ENCODE data around the gene PNO1. TPM values are rescaled to one million over a fixed set of nuclear protein-coding genes. Genes with fewer than 3 reads are reported as not detected.

The PNO1 gene
- total RNA-seq, 2 experiments from 2014 or later, result 27.1 to 29.5 TPM

GRCh38 chr2:68155618-68156017 lies 2.1 kb upstream of the PNO1 start:
- Mint-ChIP-seq H3K9me3 (no peaks in the 10 kb centered on the region), H3K4me3 (no peak overlapping the region), H3K4me1 (ENCODE audit: low read depth) (peaks cover 71% of the 10 kb centered on the region), H3K27ac (peak overlapping the region; percentile 12), H3K27me3 (no peaks in the 10 kb centered on the region), H3K36me3 (ENCODE audit: low read depth) (peaks cover 36% of the 10 kb centered on the region)
- intact Hi-C loops (cut with DNase I, micrococcal nuclease), result loop anchor here (2.0 to 10.0 kb wide), 3 partner anchors 93 to 1229 kb away; partner anchors contain the start of genes APLF (in 1 of the 2), C1D (in 1 of the 2), FBXO48 (in 1 of the 2) and GFPT1 (in 1 of the 2)
- Histone ChIP-seq H3K27me3 (ENCODE audit: control insufficient read depth in 1 of 2, insufficient read depth in 2 of 2, low read length in 2 of 2) (no peaks in the 10 kb centered on the region), H3K27ac (ENCODE audit: low read depth in 1 of 2, low read length in 2 of 2) (no peak overlapping the region), H3K9me3 (ENCODE audit: control insufficient read depth in 1 of 2, insufficient read depth in 1 of 2, low read length in 2 of 2) (no peaks in the 10 kb centered on the region), H3K4me3 (ENCODE audit: low read length) (no peak overlapping the region), H3K4me1 (ENCODE audit: insufficient read depth, low read length) (peaks cover 29% of the 10 kb centered on the region), H3K36me3 (ENCODE audit: insufficient read depth, low read length) (peaks cover 3% of the 10 kb centered on the region)
- DNase-seq, result no peak
- CTCF ChIA-PET, result interaction anchor here (1.0 kb wide), 1 partner anchor 332 kb away, joined by 3 read pairs; no protein-coding TSS in a partner anchor
- POLR2A ChIA-PET, result interaction anchor here (1.5 kb wide), 1 partner anchor 11 kb away, joined by 3 read pairs; no protein-coding TSS in a partner anchor
- TF ChIP-seq CTCF (IDR thresholded peaks at IDR 0.05), result no peak
- ATAC-seq (ENCODE audit: poor library complexity), result no peak

GRCh38 chr2:68156419-68156818 lies 1.3 kb upstream of the PNO1 start:
- H3K4me1 ChIP-seq (ENCODE audit: insufficient read depth, low read length), result peaks cover 29% of the 10 kb centered on the region
- ChIA-PET CTCF (interaction anchor here (0.7 to 2.2 kb wide), 7 partner anchors 11 to 331 kb away, joined by 3 to 6 read pairs (median 4); no protein-coding TSS in a partner anchor), POLR2A (interaction anchor here (0.8 to 2.7 kb wide), 8 partner anchors 10 to 610 kb away, joined by 3 to 95 read pairs (median 8); partner anchors contain the start of genes APLF, C1D, FBXO48 and PPP3R1)
- H3K36me3 ChIP-seq (ENCODE audit: insufficient read depth, low read length), result peaks cover 11% of the 10 kb centered on the region
- intact Hi-C loops (cut with DNase I, micrococcal nuclease), result loop anchor here (2.0 to 10.0 kb wide), 3 partner anchors 94 to 1228 kb away; partner anchors contain the start of genes APLF (in 1 of the 2), C1D (in 1 of the 2), FBXO48 (in 1 of the 2) and GFPT1 (in 1 of the 2)
- DNase-seq (no peak), ATAC-seq (ENCODE audit: poor library complexity) (no peak)
- TF ChIP-seq CTCF (IDR thresholded peaks at IDR 0.05), result no peak
- Mint-ChIP-seq H3K9me3 (no peaks in the 10 kb centered on the region), H3K27ac (peak overlapping the region; percentile 98), H3K36me3 (ENCODE audit: low read depth) (peaks cover 44% of the 10 kb centered on the region), H3K27me3 (no peaks in the 10 kb centered on the region), H3K4me1 (ENCODE audit: low read depth) (peaks cover 67% of the 10 kb centered on the region), H3K4me3 (peak overlapping the region; percentile 96)
- peak overlapping the region; percentile 94 for H3K4me3 ChIP-seq (ENCODE audit: low read length)
- H3K27me3 ChIP-seq (ENCODE audit: control insufficient read depth in 1 of 2, insufficient read depth in 2 of 2, low read length in 2 of 2), result no peaks in the 10 kb centered on the region
- H3K27ac ChIP-seq (ENCODE audit: low read depth in 1 of 2, low read length in 2 of 2), result peak overlapping the region; percentile 92 to 99
- no peaks in the 10 kb centered on the region for H3K9me3 ChIP-seq (ENCODE audit: control insufficient read depth in 1 of 2, insufficient read depth in 1 of 2, low read length in 2 of 2)

DNA sequence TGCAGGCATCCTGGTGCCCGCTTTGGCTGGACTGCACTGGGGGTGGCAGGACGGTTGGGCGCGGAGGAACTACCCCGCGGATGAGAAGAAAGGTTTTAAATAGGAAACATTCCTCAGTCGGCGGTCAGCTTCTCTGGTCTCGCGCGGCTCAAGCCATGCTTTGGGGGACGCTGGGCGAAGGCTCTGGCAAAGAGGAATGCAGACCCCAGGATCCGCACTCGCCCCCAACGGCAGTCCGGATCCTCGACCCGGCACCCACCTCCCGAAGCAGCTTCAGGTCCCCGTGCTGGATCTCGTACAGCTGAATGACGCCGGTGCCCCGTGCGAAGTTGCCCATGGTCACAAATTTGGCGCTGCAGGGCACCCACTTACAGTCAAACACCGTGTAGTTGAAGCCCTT lies 686 bp upstream of the PNO1 start:
- ATAC-seq (ENCODE audit: poor library complexity) (peak; percentile 48), DNase-seq (peak in 1 of 14 experiments; percentile 1)
- TF ChIP-seq CTCF (IDR thresholded peaks at IDR 0.05), result no peak
- Histone ChIP-seq H3K4me1 (ENCODE audit: insufficient read depth, low read length) (peaks cover 29% of the 10 kb centered on the region), H3K27me3 (ENCODE audit: control insufficient read depth in 1 of 2, insufficient read depth in 2 of 2, low read length in 2 of 2) (no peaks in the 10 kb centered on the region), H3K27ac (ENCODE audit: low read depth in 1 of 2, low read length in 2 of 2) (peak overlapping the region; percentile 92 to 99), H3K9me3 (ENCODE audit: control insufficient read depth in 1 of 2, insufficient read depth in 1 of 2, low read length in 2 of 2) (no peaks in the 10 kb centered on the region), H3K36me3 (ENCODE audit: insufficient read depth, low read length) (peaks cover 17% of the 10 kb centered on the region), H3K4me3 (ENCODE audit: low read length) (peak overlapping the region; percentile 94)
- H3K27me3 Mint-ChIP-seq, result no peaks in the 10 kb centered on the region
- POLR2A ChIA-PET, result interaction anchor here (0.8 to 2.7 kb wide), 16 partner anchors 9 to 610 kb away, joined by 3 to 95 read pairs (median 5); partner anchors contain the start of genes APLF, C1D, FBXO48 and PPP3R1
- peak overlapping the region; percentile 96 for H3K4me3 Mint-ChIP-seq
- intact Hi-C loops (cut with DNase I, micrococcal nuclease), result loop anchor here (1.0 to 10.0 kb wide), 5 partner anchors 94 to 1228 kb away; partner anchors contain the start of genes APLF (in 1 of the 2), C1D (in 1 of the 2), FBXO48 (in 1 of the 2) and GFPT1 (in 1 of the 2)
- CTCF ChIA-PET, result interaction anchor here (0.7 to 2.2 kb wide), 7 partner anchors 10 to 98 kb away, joined by 3 to 6 read pairs (median 4); partner anchors contain the start of gene C1D
- peaks cover 50% of the 10 kb centered on the region for H3K36me3 Mint-ChIP-seq (ENCODE audit: low read depth)
- no peaks in the 10 kb centered on the region for H3K9me3 Mint-ChIP-seq
- peak overlapping the region; percentile 98 for H3K27ac Mint-ChIP-seq
- peaks cover 63% of the 10 kb centered on the region for H3K4me1 Mint-ChIP-seq (ENCODE audit: low read depth)
